Measurements from ENCODE around the gene SKIL. TPM values are rescaled to one million over a fixed set of nuclear protein-coding genes. Genes with fewer than 3 reads are reported as not detected.

The SKIL gene
- total and polyA plus RNA-seq, 8 donors = 6.3 to 107 (median 33.9) TPM

GRCh38 chr3:170437176-170437575 lies 79.7 kb downstream of the SKIL start:
- no peak overlapping the region for H3K4me3 ChIP-seq
- TF ChIP-seq POLR2A (IDR thresholded peaks at IDR 0.05) (no peak), EP300 (IDR thresholded peaks at IDR 0.05) (no peak), POLR2AphosphoS5 (IDR thresholded peaks at IDR 0.05) (no peak)
- TF ChIP-seq, protein P1, sequence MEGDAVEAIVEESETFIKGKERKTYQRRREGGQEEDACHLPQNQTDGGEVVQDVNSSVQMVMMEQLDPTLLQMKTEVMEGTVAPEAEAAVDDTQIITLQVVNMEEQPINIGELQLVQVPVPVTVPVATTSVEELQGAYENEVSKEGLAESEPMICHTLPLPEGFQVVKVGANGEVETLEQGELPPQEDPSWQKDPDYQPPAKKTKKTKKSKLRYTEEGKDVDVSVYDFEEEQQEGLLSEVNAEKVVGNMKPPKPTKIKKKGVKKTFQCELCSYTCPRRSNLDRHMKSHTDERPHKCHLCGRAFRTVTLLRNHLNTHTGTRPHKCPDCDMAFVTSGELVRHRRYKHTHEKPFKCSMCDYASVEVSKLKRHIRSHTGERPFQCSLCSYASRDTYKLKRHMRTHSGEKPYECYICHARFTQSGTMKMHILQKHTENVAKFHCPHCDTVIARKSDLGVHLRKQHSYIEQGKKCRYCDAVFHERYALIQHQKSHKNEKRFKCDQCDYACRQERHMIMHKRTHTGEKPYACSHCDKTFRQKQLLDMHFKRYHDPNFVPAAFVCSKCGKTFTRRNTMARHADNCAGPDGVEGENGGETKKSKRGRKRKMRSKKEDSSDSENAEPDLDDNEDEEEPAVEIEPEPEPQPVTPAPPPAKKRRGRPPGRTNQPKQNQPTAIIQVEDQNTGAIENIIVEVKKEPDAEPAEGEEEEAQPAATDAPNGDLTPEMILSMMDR (IDR thresholded peaks at IDR 0.05) = no peak
- WGBS, 5 donors = 74 to 84% (median 79%) methylated on average over 4 of the region's 4 CpGs
- H3K4me1 ChIP-seq = no peaks in the 10 kb centered on the region
- no peaks in the 10 kb centered on the region for H3K27me3 ChIP-seq
- intact Hi-C loops (cut with DNase I; ENCODE audit: low total_unique reads) = no loop called here
- peak in 1 of 2 donors; percentile 23 for DNase-seq
- no peak overlapping the region for H3K27ac ChIP-seq
- H3K36me3 ChIP-seq = no peaks in the 10 kb centered on the region
- no peaks in the 10 kb centered on the region for H3K9me3 ChIP-seq

DNA sequence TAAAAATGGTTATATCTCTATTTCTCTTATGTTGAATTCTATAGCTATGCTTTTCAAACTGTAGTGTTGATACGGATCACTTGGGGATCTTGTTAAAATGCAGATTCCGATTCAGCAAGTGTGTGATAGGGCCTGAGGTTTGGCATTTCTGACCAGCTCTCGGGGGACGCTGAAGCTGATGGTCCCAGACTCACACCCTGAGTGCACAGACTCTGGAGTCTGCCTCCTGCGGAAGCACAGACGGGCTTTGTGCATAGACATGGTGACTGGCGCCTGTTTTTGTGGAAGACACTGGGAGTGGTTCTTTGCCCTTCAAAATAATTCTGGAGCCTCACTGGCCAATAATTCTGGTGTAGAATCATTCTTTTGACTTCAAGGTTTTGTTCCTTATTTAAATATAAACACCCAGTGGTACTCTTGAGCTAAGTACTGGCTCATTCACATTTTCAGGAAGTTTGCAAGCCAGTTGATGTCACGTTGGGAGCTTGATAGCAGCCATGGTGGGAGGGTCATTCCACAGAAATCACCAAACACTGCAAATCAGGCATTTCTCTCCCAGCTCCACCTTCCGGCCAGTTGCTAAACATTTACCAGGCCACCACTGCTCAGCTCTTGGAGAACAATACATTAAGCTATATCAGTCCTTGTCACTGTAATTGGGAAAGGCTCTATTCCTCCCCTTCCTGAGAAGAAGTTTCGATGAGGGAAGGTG lies 80.3 kb downstream of the SKIL start:
- Histone ChIP-seq H3K27me3 (no peaks in the 10 kb centered on the region), H3K4me3 (no peak overlapping the region), H3K36me3 (no peaks in the 10 kb centered on the region), H3K4me1 (no peaks in the 10 kb centered on the region), H3K27ac (no peak overlapping the region), H3K9me3 (no peaks in the 10 kb centered on the region)
- DNase-seq = peak in 1 of 2 donors; percentile 26
- 69 to 76% (median 73%) methylated on average over 10 of the region's 10 CpGs for WGBS, 5 donors
- no peak for TF ChIP-seq POLR2A (IDR thresholded peaks at IDR 0.05)
- intact Hi-C loops (cut with DNase I; ENCODE audit: low total_unique reads) = no loop called here

DNA sequence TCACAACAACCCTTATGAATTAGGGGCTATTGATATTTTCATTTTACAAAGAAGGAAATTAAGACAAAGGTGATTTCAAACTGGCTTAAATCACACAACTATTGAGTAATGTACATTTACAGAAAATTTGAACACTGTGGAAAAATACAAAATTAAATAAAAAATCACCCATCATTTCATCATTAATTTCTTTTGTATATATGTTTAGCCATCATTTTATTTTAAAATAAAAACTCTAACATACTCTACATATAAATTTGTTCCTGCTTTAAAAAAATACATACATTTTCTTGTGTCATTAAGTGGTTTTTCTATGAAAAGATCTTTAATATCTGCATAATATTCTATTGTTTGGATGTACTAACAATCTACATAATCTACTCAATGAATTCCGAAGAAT lies 81.3 kb downstream of the SKIL start:
- WGBS, 5 donors = 91 to 100% (median 98%) methylated on average over 1 of the region's 1 CpG
- H3K4me1 ChIP-seq = no peaks in the 10 kb centered on the region

GRCh38 chr3:170440344-170440743 lies 82.8 kb downstream of the SKIL start:
- H3K27me3 ChIP-seq = no peaks in the 10 kb centered on the region
- H3K4me3 ChIP-seq = no peak overlapping the region
- H3K9me3 ChIP-seq = no peaks in the 10 kb centered on the region
- no peaks in the 10 kb centered on the region for H3K36me3 ChIP-seq
- WGBS, 5 donors = 86 to 97% (median 91%) methylated on average over 2 of the region's 2 CpGs
- intact Hi-C loops (cut with DNase I; ENCODE audit: low total_unique reads) = no loop called here
- no peak overlapping the region for H3K27ac ChIP-seq
- no peaks in the 10 kb centered on the region for H3K4me1 ChIP-seq
- TF ChIP-seq EP300 (IDR thresholded peaks at IDR 0.05) (no peak), POLR2AphosphoS5 (IDR thresholded peaks at IDR 0.05) (no peak), POLR2A (IDR thresholded peaks at IDR 0.05) (no peak)
- TF ChIP-seq, protein P1 (IDR thresholded peaks at IDR 0.05) = no peak
- no peak for DNase-seq

More for the DNA sequence above, 81.3 kb downstream of the SKIL start:
- no peaks in the 10 kb centered on the region for H3K9me3 ChIP-seq
- TF ChIP-seq POLR2AphosphoS5 (IDR thresholded peaks at IDR 0.05) (no peak), POLR2A (IDR thresholded peaks at IDR 0.05) (no peak), EP300 (IDR thresholded peaks at IDR 0.05) (no peak)
- TF ChIP-seq, protein P1 (IDR thresholded peaks at IDR 0.05) = no peak
- intact Hi-C loops (cut with DNase I; ENCODE audit: low total_unique reads) = no loop called here
- no peaks in the 10 kb centered on the region for H3K27me3 ChIP-seq
- H3K36me3 ChIP-seq = no peaks in the 10 kb centered on the region
- H3K27ac ChIP-seq = no peak overlapping the region
- H3K4me3 ChIP-seq = no peak overlapping the region
- no peak for DNase-seq

DNA sequence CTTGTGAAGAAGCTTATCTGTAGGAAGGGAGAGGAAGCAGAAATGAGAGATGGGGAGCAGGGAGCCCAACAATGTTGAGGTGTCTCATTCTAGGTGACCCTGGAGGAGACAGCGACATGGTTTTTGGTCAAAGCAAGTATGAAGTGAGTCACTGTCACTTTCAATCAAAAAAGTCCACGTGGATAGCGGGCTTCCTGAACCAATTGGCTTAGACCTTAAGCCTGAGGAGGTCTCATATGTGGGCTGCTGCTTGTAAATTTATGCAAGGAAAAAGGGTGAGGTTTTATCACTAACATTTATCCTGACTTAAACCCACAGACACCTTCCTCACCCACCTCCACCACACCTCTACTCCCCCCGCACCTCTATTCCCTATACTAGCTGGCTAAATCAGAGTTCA lies 83.9 kb downstream of the SKIL start:
- intact Hi-C loops (cut with DNase I; ENCODE audit: low total_unique reads) = no loop called here
- Histone ChIP-seq H3K27ac (no peak overlapping the region), H3K4me1 (no peaks in the 10 kb centered on the region), H3K4me3 (no peak overlapping the region), H3K36me3 (no peaks in the 10 kb centered on the region), H3K9me3 (no peaks in the 10 kb centered on the region), H3K27me3 (no peaks in the 10 kb centered on the region)
- TF ChIP-seq, protein P1 (IDR thresholded peaks at IDR 0.05) = no peak
- TF ChIP-seq POLR2A (IDR thresholded peaks at IDR 0.05) = no peak
- no peak for TF ChIP-seq EP300 (IDR thresholded peaks at IDR 0.05)
- TF ChIP-seq POLR2AphosphoS5 (IDR thresholded peaks at IDR 0.05) = no peak
- DNase-seq = no peak
- WGBS, 5 donors = 87 to 95% (median 90%) methylated on average over 4 of the region's 4 CpGs

Measured in stomach (tissue), 9 donors.